Trophoblast cell (in vitro differentiated cells and primary cell): ENCODE results near the gene SLC35C1.

Experiments used
- DNase-seq, 2 donors: peaks; one replicate each; pipeline ENCODE4 v3.0.0-alpha.2; 2016
- H2AFZ ChIP-seq: 2 replicates; pipeline ENCODE4 v1.6.1; 2013; ENCODE audit warnings: low read length, moderate library complexity, mild to moderate bottlenecking; ENCODE audit not compliant: insufficient read depth, poor library complexity
- H2AK5ac ChIP-seq: 2 replicates; pipeline ENCODE4 v1.6.1; 2013; ENCODE audit warnings: mild to moderate bottlenecking, low read length
- H2BK120ac ChIP-seq: 2 replicates; pipeline ENCODE4 v1.6.1; 2013; ENCODE audit warnings: low read length, mild to moderate bottlenecking, moderate library complexity; ENCODE audit not compliant: insufficient read depth, poor library complexity
- H2BK12ac ChIP-seq: 2 replicates; pipeline ENCODE4 v1.6.1; 2013; ENCODE audit warnings: mild to moderate bottlenecking, low read length, moderate library complexity
- H2BK5ac ChIP-seq: 2 replicates; pipeline ENCODE4 v1.6.1; 2013; ENCODE audit warnings: low read length, low read depth, moderate library complexity, mild to moderate bottlenecking; ENCODE audit not compliant: poor library complexity
- H3K14ac ChIP-seq: 2 replicates; pipeline ENCODE4 v1.6.1; 2013; ENCODE audit warnings: mild to moderate bottlenecking, low read length
- H3K18ac ChIP-seq: 2 replicates; pipeline ENCODE4 v1.6.1; 2013; ENCODE audit warnings: mild to moderate bottlenecking, low read length
- H3K23ac ChIP-seq: 2 replicates; pipeline ENCODE4 v1.6.1; 2013; ENCODE audit warnings: low read length
- H3K27ac ChIP-seq: 2 replicates; pipeline ENCODE4 v1.5.1; 2013; ENCODE audit warnings: low read depth, mild to moderate bottlenecking, inconsistent platforms, low read length, moderate library complexity
- H3K27me3 ChIP-seq: 2 replicates; pipeline ENCODE4 v1.6.1; 2013; ENCODE audit warnings: inconsistent platforms, mild to moderate bottlenecking, low read length, moderate library complexity; ENCODE audit not compliant: insufficient read depth
- H3K36me3 ChIP-seq, 2 experiments: 1 replicate in 1 of 2; 2 replicates in 1 of 2; pipeline ENCODE4 v1.6.1; 2013; ENCODE audit warnings: low read length in 2 of 2, mild to moderate bottlenecking in 2 of 2, moderate library complexity in 1 of 2; ENCODE audit not compliant: insufficient read depth in 2 of 2, control insufficient read depth in 1 of 2
- H3K4ac ChIP-seq: 2 replicates; pipeline ENCODE4 v1.6.1; 2013; ENCODE audit warnings: low read depth, mild to moderate bottlenecking, low read length, moderate library complexity
- H3K4me1 ChIP-seq, 2 experiments: 1 replicate in 1 of 2; 2 replicates in 1 of 2; pipeline ENCODE4 v1.6.1; 2013; ENCODE audit warnings: low read length in 2 of 2, mild to moderate bottlenecking in 2 of 2, moderate library complexity in 1 of 2; ENCODE audit not compliant: insufficient read depth in 2 of 2, control insufficient read depth in 1 of 2
- H3K4me2 ChIP-seq: 2 replicates; pipeline ENCODE4 v1.6.1; 2013; ENCODE audit warnings: inconsistent platforms, mild to moderate bottlenecking, low read length, moderate library complexity
- H3K4me3 ChIP-seq: 2 replicates; pipeline ENCODE4 v1.5.1; 2013; ENCODE audit warnings: mild to moderate bottlenecking, low read depth, low read length, inconsistent platforms
- H3K79me1 ChIP-seq: one replicate; pipeline ENCODE4 v1.6.1; 2013; ENCODE audit warnings: low read length
- H3K79me2 ChIP-seq: 2 replicates; pipeline ENCODE4 v1.6.1; 2013; ENCODE audit warnings: low read length, mild to moderate bottlenecking; ENCODE audit not compliant: control insufficient read depth, insufficient read depth, poor library complexity
- H3K9ac ChIP-seq: 2 replicates; pipeline ENCODE4 v1.6.1; 2013; ENCODE audit warnings: mild to moderate bottlenecking, low read length
- H3K9me3 ChIP-seq: 2 replicates; pipeline ENCODE4 v1.6.1; 2013; ENCODE audit warnings: low read depth, mild to moderate bottlenecking, control low read depth, inconsistent platforms, low read length; ENCODE audit not compliant: insufficient read depth
- H4K12ac ChIP-seq: 2 replicates; pipeline ENCODE4 v1.6.1; 2013; ENCODE audit warnings: low read depth, mild to moderate bottlenecking, low read length, moderate library complexity
- H4K8ac ChIP-seq: 2 replicates; pipeline ENCODE4 v1.6.1; 2013; ENCODE audit warnings: low read depth, mild to moderate bottlenecking, low read length, moderate library complexity
- H4K91ac ChIP-seq: one replicate; pipeline ENCODE4 v1.6.1; 2013; ENCODE audit warnings: low read depth, mild to moderate bottlenecking, low read length, moderate library complexity
- WGBS: extraction: QIAGEN DNeasy Blood & Tissue Kit; methylation state at CpG from one replicate; pipeline ENCODE4 v1.1.7; 2013; ENCODE audit warnings: missing lambda C conversion rate; ENCODE audit not compliant: insufficient read length, insufficient coverage; ENCODE audit errors: extremely low coverage; 5-methylcytosine and 5-hydroxymethylcytosine counted together

The SLC35C1 gene

DNA sequence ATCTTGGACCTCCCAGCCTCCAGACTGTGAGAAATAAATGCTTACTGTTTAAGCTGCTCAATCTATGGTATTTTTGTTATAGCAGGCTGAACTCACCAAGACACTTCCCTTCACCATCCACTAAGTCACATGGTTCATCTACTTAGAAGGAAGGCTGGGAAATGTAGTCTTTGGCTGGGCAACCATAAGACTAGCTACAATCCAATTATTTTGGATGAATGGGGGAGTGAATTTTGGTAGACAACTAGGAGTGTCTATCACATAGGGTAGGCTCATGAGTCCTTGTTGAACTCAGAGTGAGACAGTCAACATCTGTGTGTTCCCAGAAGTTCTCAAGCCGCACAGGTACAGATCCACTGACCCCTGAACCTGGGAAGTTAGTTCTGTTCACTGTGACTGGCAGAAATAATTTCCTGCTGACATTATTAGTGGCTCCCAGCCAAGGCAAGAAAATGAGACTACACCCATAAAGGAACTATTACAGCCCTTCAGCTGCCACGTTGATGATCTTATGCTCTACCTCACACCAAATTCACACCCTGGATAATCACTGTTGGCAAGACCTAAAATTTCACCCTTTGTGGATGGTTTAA, 3.1 kb upstream of the SLC35C1 start:
- Histone ChIP-seq H3K4ac (no peak overlapping the region), H3K27me3 (peaks cover 7% of the 10 kb centered on the region), H3K9me3 (no peaks in the 10 kb centered on the region), H3K36me3 (no peaks in the 10 kb centered on the region), H3K9ac (no peak overlapping the region), H2BK5ac (no peak overlapping the region), H4K91ac (no peak overlapping the region), H3K4me2 (no peak overlapping the region), H3K18ac (no peak overlapping the region), H3K4me3 (no peak overlapping the region), H3K27ac (no peak overlapping the region), H3K14ac (no peak overlapping the region), H4K8ac (no peak overlapping the region), H3K4me1 (peaks cover 8 to 11% of the 10 kb centered on the region in 2 experiments), H3K79me2 (peaks cover 14% of the 10 kb centered on the region), H2AFZ (no peak overlapping the region), H3K23ac (no peak overlapping the region), H4K12ac (no peak overlapping the region), H2AK5ac (no peak overlapping the region), H2BK12ac (no peak overlapping the region), H2BK120ac (no peak overlapping the region), H3K79me1 (peaks cover 12% of the 10 kb centered on the region)
- WGBS = no CpG with 5 or more reads among the region's 2 CpGs
- no peak for DNase-seq

DNA sequence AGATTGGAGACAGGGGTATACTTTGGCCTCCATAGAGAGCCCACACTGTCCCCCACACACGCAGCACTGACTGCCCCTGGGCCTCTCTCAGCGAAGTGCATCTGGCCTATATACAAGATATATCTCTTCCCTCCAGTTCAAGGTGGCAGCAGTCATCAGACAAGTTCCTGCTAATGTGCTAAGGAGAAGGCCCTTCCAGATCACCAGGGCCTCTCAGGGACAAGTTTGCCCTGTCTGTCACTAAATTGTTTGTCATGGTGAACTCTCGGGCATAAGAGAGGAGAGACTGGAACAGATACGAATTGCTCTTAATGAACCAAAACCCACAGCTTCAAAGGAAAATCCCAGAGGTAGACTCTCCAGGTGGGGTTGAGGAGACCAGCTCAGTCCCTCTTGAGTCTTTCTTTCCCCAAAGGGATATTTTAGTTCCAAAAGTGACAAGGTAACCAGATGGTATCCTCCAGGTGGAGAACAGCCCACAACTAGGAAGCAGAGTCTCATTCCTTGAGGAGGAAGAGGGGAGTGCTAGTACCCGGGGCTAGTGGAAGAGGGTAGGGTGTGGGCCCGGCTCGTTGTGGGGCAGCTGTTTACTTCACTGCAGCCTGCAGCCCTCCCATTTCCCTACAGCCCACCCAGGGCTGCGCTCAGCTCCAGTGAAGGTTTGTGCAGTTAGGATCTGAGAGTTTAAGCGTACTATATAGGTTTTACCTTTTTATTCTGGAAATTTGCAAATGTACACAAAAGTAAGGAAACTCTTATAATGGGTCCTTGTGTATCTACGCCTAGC, 2.2 kb upstream of the SLC35C1 start:
- H3K4me1 ChIP-seq = peaks cover 11 to 18% of the 10 kb centered on the region in 2 experiments
- H3K79me1 ChIP-seq = peaks cover 12% of the 10 kb centered on the region
- H3K9ac ChIP-seq = no peak overlapping the region
- H2AFZ ChIP-seq = no peak overlapping the region
- no peak overlapping the region for H4K91ac ChIP-seq
- H3K4me3 ChIP-seq = no peak overlapping the region
- no peaks in the 10 kb centered on the region for H3K9me3 ChIP-seq
- no peaks in the 10 kb centered on the region for H3K36me3 ChIP-seq
- H3K27ac ChIP-seq = no peak overlapping the region
- no peak overlapping the region for H2AK5ac ChIP-seq
- no peak overlapping the region for H3K14ac ChIP-seq
- H2BK12ac ChIP-seq = no peak overlapping the region
- no peak overlapping the region for H2BK5ac ChIP-seq
- H3K18ac ChIP-seq = no peak overlapping the region
- no peak overlapping the region for H4K8ac ChIP-seq
- no peak overlapping the region for H3K4ac ChIP-seq
- no peak overlapping the region for H3K4me2 ChIP-seq
- peaks cover 14% of the 10 kb centered on the region for H3K79me2 ChIP-seq
- H2BK120ac ChIP-seq = no peak overlapping the region
- no peak overlapping the region for H3K23ac ChIP-seq
- no peak overlapping the region for H4K12ac ChIP-seq
- no CpG with 5 or more reads among the region's 10 CpGs for WGBS
- no peak for DNase-seq
- H3K27me3 ChIP-seq = peaks cover 7% of the 10 kb centered on the region

DNA sequence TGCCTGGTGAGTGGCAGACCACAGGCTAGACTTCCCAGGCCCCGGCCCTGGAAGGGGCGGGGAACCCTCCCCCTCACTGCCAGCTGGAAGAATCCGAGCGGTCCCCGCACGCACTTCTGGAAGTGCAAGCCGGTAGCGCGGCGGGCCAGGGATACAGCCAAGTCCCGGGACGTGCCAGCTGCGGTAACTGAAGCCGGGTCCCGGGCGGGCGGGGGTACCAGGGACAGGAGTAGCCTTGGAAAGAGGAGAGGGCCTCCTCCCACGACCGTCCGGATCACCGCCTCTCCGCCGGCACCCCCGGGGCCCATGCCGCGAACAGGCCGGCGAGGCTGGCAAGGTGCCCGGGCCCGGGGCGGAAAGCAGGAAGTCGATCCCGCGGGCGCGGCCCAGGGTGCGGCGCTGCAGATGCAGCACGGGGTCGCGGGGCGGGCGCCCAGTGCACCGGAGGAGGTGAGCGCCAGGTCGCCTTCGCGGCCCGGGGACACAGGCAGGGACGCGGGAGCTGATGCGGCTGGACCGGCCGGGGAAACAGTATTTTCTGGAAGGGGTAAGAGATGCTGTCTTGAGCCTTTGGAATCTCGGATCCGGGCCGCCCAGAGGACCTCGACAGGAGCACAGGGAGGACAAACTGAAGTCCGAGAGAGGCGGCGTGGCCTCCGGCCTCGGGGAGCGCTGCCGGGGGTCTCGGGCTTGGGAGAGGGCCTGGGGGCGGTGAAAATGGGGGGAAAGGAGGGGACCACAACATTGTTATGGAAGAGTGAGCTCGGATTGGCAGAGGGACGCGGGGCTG, 783 bp upstream of the SLC35C1 start:
- no peak overlapping the region for H3K27ac ChIP-seq
- H3K79me2 ChIP-seq = peaks cover 14% of the 10 kb centered on the region
- peak overlapping the region; percentile 8 for H3K9ac ChIP-seq
- peak overlapping the region; percentile 15 for H2BK12ac ChIP-seq
- H2BK5ac ChIP-seq = no peak overlapping the region
- H3K4me2 ChIP-seq = peak overlapping the region; percentile 99
- H3K23ac ChIP-seq = no peak overlapping the region
- peak overlapping the region; percentile 63 for H3K18ac ChIP-seq
- H2AFZ ChIP-seq = peak overlapping the region; percentile 93
- H3K4ac ChIP-seq = no peak overlapping the region
- H3K27me3 ChIP-seq = peaks cover 7% of the 10 kb centered on the region
- WGBS = no CpG with 5 or more reads among the region's 70 CpGs
- peaks cover 12% of the 10 kb centered on the region for H3K79me1 ChIP-seq
- peak overlapping the region; percentile 27 for H4K12ac ChIP-seq
- no peak overlapping the region for H2AK5ac ChIP-seq
- peaks cover 2% of the 10 kb centered on the region in 2 experiments for H3K36me3 ChIP-seq
- H4K91ac ChIP-seq = peak overlapping the region; percentile 20
- H4K8ac ChIP-seq = peak overlapping the region; percentile 24
- H3K4me3 ChIP-seq = peak overlapping the region; percentile 83
- peak overlapping the region; percentile 16 for H3K14ac ChIP-seq
- peak; percentile 3 to 41 for DNase-seq
- H2BK120ac ChIP-seq = no peak overlapping the region
- H3K4me1 ChIP-seq = peaks cover 14 to 21% of the 10 kb centered on the region in 2 experiments
- H3K9me3 ChIP-seq = no peaks in the 10 kb centered on the region

DNA sequence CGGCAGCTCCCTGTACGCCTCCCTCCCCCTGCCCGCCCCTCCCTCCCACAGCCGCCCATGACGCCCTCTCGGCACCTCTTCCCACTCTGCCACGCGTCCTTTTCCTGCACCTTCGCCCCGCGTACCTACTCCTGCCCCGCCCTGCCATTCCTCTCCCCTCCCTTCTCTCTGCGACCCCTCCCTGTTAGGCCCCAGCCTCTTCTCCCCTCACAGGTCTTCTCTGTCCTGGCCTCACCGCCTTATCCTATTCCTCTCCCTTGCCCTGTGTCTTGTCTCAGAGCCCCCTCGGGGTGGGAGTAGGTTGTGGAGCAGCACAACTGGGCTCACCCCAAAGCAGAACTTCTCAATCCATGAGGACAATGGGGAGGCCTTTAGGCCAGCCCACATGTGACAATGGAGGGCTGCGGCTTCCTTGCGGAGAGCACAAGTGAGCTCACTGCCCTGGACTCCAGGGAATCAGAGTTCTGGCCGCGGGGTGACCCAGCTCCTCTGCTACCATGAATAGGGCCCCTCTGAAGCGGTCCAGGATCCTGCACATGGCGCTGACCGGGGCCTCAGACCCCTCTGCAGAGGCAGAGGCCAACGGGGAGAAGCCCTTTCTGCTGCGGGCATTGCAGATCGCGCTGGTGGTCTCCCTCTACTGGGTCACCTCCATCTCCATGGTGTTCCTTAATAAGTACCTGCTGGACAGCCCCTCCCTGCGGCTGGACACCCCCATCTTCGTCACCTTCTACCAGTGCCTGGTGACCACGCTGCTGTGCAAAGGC, 539 bp downstream of the SLC35C1 start:
- Histone ChIP-seq H3K4me1 (peaks cover 16 to 21% of the 10 kb centered on the region in 2 experiments), H4K8ac (peak overlapping the region; percentile 64)

More for the DNA sequence above, 539 bp downstream of the SLC35C1 start:
- peak overlapping the region; percentile 2 for H2BK5ac ChIP-seq
- peak overlapping the region; percentile 2 for H2BK12ac ChIP-seq
- H3K27me3 ChIP-seq = peaks cover 7% of the 10 kb centered on the region
- H3K4ac ChIP-seq = peak overlapping the region; percentile 23
- DNase-seq = peak; percentile 27 to 45
- peak overlapping the region; percentile 54 for H3K14ac ChIP-seq
- H2AK5ac ChIP-seq = peak overlapping the region; percentile 80
- peak overlapping the region; percentile 0 for H3K27ac ChIP-seq
- peaks cover 5 to 11% of the 10 kb centered on the region in 2 experiments for H3K36me3 ChIP-seq
- peaks cover 14% of the 10 kb centered on the region for H3K79me2 ChIP-seq
- H2BK120ac ChIP-seq = peak overlapping the region; percentile 2
- peaks cover 12% of the 10 kb centered on the region for H3K79me1 ChIP-seq
- H4K91ac ChIP-seq = peak overlapping the region; percentile 84
- H3K4me3 ChIP-seq = peak overlapping the region; percentile 73
- H3K4me2 ChIP-seq = peak overlapping the region; percentile 99
- WGBS = no CpG with 5 or more reads among the region's 29 CpGs
- H3K23ac ChIP-seq = no peak overlapping the region
- H4K12ac ChIP-seq = peak overlapping the region; percentile 15
- H3K9me3 ChIP-seq = no peaks in the 10 kb centered on the region
- H2AFZ ChIP-seq = peak overlapping the region; percentile 19
- H3K9ac ChIP-seq = peak overlapping the region; percentile 13
- H3K18ac ChIP-seq = peak overlapping the region; percentile 51
